Stimulated activated CD4-positive, alpha-beta T cell treated with anti-CD3 and anti-CD28 coated beads, Interleukin-15, amount 100 ng/mL, for 24 hours (primary cell): ENCODE measurements around the gene TUSC2.

ENCODE experiments used
- DNase-seq: peaks from one replicate; pipeline ENCODE4 v3.0.0-alpha.2; 2020

The TUSC2 gene

DNA sequence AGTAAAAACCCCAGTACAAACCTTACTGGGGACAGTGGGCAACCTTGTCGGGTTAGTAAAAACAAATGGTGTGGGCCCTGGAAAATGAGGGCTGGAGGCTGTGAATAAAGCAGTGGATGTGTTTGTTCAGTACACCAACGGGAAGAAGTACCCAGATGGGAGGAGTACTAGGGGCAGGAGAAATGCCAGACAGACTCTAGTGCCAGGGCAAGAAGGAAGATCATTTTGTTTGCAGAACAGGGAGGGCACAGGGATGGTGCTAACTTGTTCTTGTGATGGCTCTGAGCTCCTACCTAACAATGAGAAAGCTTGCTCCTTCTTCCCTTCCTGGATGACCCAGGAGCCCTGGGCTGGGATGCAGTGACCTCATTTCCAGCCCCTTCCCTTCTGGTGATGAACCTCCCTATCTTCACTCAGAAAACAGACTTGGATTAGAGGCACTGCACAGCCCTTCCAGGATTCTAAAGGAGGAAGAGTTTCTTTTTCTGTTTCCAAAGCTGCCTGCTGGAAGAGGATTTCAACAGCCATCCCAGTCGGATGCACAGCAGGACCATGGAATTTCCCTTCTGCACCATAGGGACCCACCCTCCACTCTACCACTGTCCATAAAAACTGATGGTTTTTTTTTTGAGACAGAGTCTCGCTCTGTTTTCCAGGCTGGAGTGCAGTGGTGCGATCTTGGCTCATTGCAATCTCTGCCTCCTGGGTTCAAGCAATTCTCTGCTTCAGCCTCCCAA, 6.5 kb upstream of the TUSC2 start:
- DNase-seq = no peak

DNA sequence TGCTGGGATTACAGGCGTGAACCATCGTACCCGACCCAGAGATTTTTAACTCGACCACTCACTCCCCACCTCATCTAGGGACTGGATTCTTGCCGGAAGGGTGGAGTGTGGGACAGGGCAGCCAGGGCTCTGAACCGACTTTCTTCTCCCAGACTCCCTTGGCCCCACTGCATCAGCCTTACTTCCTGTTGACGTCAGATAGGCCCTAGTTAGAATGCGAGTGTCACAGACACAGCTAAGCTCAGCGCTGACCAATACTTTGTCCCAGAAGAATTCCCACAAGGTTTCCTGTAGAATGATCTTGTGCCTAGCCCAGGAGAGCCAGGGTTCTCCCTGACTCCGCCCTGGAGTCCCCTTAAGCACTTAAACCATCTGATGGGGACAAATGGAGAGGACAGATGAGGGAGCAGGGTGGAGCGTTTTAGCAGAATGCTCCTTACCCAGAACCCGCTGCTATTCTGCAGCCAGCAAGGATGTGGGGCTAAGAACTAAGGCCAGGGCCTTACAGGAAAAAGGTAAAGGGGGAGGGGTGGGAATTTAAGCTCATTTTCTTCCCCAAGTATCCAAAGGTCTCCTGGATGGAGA, 5.8 kb upstream of the TUSC2 start:
- DNase-seq = no peak

DNA sequence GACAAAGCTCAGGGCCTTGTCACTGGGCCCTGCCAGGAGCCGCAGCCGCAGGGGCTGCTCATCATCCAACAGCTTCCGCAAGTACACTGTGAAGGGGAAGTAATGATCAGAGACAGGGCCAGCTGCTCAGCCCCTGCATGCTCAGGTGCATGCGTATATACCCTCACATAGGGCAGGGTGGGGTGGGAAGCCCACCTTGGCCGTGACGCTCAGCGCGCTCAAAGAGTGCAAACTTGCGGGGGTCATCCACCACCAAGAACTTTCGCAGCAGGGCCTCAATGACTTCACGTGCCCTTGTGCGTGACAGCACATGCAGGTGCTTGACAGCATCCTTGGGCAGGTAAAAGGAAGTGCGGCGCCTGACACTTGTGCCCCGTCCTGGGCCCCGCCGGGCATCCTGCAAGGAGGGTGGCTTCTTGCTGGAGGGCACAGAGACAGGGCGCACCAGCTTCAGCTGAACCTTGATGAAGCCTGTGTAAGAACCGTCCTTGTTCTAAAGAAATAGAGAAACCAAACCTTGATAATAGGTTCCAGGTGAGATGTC, 3.4 kb upstream of the TUSC2 start:
- no peak for DNase-seq

DNA sequence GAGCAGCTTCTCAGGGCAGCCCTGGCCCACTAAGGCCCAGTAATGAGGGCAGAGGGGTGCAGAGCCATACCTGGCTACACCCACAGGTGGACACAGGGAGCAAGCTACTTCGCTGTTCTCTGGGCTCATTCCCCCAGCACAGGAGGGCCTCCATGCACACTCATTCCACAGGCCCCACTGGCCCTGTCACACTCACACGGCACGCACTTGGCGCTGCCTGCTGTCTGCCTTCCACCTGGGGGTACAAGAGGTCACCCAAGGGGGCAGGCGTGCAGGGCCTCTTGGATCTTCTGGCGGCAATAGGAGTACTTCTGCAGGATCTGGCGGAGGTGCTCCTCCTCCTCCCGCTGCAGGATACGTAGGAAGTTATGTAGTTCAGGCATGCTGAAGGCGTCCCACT, 2.3 kb upstream of the TUSC2 start:
- DNase-seq = no peak

DNA sequence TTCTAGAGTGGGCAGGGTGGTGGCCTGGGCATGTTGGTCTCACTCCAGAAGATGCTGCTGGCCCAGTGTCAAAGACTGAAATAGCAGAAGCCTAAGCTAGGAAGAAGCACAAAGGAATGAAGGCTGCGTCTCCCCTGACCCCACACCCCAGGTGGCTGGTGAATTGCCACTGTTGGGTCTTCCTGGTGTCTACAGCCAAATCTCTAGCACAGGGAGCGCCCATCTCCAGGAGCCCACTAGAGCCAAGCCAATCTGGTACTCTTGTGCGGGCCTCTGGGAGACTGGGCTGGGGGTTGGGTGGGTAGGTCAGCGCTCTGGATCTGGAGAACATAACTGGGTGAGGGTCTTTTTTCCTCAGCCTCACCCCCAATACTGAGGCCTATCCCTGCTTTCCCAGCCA, 894 bp downstream of the TUSC2 start:
- no peak for DNase-seq

DNA sequence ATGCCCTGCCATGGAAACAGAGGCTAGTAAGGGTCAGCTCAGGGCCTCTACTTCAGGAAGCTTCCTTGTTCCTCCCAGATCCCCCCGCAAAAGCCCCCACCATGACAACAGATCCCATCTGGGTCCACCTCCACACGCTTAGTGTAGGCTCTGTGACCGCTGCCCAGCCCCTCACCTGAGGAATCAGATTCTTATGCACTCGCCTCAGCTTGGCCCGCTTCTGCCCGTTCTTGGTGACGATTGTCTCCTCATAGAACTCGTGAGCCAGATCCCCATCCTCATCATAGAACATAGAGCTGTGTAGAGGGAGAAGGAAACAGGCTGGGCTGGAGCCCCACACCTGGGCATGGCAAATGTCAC, 1.9 kb downstream of the TUSC2 start:
- no peak for DNase-seq

DNA sequence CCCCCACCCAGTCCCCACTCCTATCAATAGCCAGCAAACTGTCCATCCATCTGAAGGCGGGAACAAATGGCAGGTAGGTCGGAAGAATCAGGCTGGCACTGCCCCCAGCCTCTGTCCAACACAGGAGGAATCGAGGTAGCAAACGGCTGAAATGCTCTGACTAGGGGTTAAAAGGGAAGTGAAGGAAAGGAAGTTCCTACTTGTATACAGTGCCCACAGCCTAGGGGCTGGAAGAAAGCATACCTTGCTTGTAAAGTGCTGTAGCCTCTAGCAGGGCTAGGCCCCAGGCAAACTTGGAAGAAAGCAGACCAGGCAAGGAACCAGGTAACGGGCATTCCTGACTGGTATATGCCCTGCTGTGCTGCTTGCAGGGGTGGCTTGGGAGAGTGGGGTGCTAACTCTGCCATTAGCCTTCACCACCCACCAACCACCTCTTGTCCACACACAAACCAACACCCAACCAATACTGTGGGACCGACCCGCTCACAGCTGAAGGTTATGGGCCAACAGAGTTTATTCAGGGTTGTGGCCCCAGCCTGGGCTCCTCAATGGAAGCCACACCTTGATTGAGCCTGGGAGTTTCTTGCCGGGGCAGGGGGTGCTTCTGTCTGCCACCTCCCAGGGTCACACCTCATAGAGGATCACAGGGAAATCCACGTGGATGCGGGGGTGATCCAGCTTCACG, 2.4 kb downstream of the TUSC2 start:
- no peak for DNase-seq

DNA sequence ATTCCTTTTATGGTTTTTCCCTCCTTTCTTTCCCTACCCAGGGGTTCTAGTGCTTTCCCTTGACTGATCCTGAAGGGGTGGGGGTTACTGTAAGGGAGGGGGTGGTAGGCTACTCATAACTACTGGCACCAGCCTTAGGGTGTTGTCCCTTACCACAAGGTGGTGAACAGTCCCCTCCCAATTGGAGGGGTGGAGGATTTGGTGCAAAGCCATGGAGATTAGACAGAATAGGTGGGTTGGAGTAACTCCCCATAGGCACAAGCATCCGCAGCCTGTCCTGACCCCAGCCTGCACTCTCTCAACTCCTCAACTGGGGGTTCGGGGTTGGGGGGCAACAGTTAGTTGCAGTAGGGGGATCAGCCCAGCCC, 2.9 kb downstream of the TUSC2 start:
- no peak for DNase-seq

DNA sequence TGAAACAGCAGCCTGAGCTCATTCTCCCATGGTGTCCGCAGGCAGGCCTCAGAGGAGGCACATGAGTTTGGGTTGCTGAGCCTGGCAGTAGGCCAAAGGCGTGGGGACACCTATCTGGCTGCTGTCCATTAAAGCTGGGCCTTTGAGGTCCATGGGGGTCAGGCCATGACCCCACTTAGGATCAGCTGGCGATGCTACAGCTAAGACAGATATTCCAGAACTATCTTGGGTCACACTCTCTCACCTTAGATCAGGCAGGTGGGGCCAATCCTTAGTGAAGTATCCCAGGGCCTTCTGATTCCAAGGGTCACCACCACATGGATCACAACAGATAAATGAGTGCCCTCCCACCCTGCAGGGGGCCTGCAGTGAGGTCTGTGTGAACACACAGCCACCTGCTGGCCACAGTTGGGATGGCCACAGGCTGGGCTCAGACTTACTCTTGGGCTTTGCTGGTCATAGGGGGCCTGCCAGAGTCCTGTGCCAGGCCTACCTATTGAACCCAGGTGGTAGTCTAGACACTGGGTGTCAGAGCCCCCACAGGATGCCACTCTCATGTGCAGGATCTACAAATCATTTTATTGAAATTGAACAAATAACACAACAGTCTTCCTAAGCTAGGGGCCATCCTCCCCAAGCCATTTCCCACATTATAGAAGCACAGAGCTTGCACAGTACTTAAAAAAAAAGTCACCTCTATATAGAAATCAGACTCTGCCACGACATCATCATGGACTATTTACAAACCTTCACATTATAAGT, 3.5 kb downstream of the TUSC2 start:
- DNase-seq = peak; percentile 74

DNA sequence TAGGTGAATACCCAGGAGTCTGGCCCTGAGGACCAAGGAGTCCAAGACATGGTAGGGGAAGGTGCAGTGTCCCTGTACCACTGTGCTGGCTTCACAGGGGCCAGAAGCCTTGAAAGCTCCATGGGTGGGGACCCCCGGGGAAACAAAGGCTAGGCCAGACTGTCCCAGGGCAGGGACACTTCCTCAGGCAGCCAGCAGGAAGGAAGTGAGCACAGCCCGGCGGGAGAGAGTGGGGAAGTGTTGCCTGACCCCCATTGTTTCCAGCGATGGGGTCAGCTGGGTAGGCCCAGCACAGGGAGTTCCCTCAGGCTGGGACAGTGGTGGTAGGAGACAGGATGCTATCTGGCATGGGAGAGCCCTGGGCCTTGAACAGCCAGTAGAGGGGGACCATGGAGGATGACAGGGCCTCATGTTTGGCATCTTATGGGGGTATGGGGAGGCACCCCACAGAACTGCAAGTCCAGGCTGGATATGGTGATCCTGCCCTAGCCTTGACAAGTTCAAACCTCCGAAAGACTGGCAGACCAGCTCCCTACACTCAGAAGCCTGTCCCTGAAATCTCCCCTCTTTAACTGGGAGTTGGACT, 4.3 kb downstream of the TUSC2 start:
- no peak for DNase-seq

DNA sequence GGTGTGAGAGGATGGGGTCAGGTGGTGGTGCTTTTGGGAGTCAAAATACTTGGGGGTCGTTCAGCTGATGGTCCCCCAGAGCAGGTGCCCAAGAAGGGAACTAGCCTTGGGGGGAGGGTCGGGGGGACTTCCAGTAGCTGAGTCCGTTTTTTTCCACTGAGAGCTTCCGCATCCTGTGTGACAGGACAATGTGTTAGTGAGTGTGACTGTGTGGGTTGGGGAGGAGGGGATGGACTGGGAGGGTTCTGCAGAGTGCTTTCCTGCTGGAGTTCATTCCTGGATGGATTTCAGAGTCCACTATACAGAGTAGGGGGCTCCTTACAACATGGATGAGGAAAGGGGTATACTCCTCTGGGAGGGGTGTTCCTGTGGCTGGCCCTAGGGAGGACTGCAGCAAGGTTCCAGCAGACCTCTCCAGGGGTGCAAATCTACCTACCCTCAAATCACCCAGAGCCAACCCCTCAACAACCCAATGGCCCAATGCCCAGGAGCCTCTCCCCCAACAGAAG, 4.9 kb downstream of the TUSC2 start:
- no peak for DNase-seq

DNA sequence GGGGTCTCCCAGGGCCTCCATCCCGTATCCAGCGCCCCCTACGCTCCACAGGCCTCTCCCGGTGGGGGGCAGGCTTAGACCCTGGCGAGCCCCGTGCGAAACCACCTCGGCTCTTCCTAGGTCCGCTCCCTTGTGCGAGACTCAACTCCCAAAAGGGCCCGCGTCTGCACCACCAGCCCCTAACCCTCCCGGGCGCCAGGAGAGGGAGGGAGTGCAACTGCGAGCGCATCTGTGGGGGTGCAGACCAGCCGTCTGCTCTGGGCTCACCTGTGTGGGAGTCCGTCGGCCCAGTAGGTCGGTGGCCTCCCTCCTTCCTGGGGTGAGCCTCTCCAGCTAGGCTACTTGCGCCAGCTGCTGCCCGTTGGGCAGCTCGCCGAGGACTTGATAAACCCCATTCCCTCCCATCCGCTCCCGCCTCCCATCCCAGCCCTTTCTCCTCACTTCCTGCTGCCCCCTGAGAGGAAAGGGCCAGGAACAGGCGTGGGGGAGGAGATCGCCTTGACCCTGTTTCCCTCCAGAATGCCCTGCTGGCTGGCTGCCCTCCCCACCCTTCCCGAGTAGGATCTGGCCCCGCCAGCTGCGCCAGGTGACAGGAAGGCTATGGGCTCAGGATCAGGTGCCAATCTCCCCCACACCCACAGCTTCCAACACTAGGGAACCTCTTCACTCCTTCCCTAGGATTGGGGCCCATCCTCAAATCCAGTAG, 5.5 kb downstream of the TUSC2 start, which contains the start of gene HYAL2:
TSS of gene HYAL2 (minus strand) at position 360 of the 706 bp plus-strand sequence. CDS start 2,256 bp downstream, outside the sequence.
- DNase-seq = no peak

DNA sequence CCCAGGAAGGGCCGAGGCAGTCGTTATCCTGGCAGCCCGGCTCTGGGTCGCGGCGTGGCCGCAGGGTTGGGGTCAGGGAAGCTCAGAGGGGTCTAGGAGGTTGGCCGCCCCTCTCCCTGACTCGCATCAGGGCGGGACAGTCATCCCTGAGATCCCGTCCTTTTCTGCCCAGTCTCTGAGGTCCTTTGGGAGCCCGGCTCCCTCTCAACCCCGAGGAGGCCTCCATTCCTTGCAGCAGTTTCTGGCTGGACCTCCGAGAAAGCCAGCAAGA, 6.0 kb downstream of the TUSC2 start:
- DNase-seq = no peak

DNA sequence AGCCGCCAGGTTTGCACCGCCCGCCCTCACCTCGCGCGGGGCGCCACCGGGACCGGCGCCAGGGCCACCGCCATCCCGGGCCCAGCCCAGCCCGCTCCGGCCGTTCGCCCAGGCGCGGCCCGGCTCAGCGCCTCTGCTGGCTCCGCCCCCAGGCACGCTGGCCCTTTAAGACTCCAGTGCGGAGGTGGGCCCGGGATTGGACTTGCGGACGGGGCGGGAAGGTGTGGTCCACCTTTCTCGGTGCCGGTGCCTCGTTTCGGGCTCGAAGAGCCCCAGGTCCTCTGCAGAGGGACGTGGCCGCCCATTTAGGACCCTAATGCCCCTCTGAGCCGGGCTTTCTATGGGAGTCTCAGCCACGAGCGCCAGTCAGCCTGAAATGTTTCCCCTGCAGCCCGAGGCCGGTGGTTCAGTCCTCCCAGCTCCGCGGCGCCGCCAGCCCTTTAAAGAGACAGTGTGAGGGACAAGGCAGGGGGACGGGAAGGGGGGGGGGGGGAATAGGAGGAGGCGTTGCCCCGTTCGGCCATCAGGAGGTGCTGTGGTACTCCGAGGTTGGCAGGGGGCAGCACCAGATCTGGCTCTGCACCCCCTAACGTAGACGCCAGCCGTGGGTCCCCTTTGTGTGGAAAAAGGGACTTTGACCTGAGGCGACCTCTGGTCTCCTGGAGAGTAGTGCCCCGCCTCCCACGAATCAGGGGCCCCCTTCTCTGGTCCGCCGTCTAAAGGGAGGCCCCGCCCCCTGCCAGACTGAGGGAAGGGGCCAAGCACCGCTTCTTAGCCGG, 6.5 kb downstream of the TUSC2 start:
- peak; percentile 91 for DNase-seq

DNA sequence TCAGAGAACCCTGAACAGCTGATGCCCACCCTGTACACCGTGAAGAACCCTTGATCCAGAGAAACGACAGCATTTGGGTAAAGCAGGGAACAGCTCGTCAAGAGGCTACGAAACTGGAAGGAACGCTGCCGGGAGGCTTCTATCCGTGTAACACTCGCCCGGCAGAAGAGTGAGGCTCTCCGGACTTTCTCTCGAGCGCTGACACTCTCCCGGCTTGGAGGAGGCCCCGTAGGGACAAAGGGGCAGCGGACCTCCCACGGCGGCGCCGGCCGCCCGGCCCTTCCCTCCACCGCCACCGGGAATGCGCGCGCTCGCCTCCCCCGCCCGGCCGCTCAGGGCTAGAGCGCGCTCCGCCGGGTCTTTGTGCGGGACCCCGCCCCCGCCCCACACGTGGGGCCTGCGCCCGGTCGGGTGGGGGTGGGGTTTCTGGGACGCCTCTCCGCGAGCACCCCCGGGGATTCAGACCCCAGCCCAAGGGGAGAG, 7.1 kb downstream of the TUSC2 start:
- peak; percentile 79 for DNase-seq

DNA sequence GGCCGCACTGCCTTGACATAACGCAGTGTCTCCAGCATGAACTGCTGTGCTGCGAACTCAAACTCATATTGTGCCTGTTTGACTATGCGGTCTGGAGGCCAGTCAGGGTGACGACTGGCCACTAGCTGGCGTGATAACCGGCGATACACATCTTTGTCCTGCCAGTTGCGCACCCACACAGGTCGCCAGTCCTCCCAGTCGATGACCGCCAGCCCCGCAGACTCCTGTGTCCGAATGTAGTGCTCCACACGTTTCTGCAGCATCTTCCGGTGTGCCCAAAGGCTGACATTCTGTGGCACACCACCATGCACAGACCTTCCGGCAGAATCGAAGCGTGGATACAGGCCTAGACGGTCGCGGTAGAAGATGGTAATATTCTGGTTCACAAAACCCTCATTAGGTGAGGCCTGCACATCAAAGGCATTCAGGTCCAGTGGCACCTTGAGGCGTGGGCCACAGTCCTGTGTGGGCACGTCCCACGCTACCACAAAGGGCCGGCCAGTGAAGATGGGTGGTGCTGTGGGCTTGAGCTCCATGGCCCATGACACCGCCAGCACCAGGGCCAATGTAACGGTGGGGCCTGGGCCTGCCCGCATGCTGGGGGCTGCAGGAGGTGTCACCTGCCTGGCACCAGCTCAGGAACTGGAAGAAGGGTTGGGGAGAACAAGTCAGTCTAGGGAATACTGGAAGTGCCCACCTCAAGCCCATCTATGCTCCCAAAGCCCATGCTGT, 8.0 kb downstream of the TUSC2 start:
- DNase-seq = no peak

DNA sequence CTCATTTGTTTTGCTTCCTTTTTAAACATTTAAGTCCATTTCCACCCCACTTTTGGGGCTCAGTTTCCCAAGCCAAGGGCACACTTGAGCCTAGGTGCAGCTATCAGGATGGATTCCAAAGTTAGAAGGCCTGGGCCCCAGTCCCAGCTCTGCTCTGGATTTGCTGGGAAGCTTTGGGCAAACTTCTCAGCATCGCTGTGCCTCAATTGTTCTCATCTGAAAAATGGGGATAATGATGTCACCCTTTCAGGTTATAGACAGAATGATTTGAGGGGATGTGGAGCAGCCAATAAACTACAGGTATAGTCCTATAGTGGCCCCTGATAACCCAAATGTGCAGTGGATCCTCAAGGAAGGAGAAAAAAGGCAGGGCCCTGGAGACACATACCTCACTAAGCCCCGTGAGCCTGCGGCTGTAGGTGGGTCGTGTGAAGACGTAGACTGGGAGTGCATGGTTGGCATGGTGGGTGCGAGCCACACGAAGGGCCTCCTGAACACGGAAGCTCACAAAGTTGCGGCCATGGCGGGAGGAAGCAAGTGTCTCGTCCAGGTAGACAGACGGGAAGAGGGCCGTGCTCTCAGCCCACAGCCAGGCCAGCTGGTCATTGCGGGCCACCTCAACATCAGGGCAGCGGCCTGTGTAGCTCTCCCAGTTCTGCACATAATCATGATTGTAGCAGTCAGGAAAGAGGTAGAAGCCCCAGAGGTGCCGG, 8.7 kb downstream of the TUSC2 start:
- DNase-seq = no peak

DNA sequence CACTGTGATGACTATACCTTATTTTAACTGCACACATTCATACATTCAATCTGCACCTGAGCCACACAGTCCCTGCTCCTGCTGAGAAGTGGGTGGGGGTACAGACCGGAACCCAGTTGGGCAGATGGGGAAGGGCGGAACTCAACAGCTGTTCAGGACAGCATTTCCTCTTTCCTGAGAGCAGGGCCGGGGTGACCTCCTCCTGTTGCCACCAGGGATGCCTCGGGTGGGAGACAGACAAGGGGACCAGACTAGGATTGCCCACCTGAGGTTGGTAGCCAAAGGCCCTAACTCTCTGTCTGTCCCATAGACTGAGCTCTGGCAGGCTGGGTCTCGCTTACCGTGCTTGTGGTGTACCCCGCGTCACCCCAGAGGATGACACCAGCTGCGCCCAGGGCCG, 9.4 kb downstream of the TUSC2 start:
- no peak for DNase-seq

DNA sequence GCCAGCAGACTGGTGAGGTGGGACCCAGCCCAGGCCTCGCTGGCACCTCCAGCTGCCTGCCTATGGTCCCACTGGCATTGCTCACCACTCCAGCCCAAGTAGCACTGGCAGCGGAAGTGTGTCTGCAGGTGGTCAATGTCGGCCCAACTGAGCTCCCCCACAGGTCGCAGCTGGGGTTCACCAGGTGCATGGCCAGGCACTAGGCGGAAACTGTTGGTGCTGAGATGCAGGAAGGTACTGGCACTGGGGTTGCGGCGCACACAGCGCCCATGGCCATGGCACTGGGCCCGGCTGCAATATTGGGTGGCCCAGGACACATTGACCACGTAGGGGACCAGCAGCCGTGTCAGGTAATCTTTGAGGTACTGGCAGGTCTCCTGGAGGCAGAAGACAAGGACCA, 9.9 kb downstream of the TUSC2 start:
- no peak for DNase-seq

DNA sequence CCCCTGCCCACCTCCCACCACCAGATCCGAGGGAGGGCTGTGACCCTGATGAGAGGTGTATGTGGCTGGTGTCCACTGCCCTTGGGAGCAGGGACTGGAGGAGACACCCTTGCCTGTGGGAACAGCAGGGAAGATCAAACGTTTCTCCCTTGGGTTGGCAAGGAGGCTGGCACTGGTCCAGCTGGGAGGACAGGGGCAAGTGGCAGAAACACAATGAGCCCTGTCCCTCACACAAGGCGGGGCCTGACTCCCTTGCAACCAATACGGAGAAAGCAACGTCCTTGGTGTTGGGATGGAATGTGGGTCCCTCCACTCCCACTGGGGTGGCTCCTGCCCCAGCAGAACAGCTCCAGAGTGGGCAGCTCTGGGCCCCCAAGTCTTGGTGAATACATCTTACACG, 10.7 kb downstream of the TUSC2 start:
- no peak for DNase-seq
